RPMI8226 (cell line): ENCODE measurements around the gene CRELD2.

Experiments used
- DNase-seq: peaks from one replicate; pipeline ENCODE4 v3.0.0-alpha.2; 2015

The CRELD2 gene

GRCh38 chr22:49948116-49948957 lies 29.9 kb downstream of the CRELD2 start:
- no peak for DNase-seq

- no peak for DNase-seq
Observed at GRCh38 chr22:49948958-49949913, 30.8 kb downstream of the CRELD2 start.

GRCh38 chr22:49949914-49950292 lies 31.5 kb downstream of the CRELD2 start:
- DNase-seq = no peak

GRCh38 chr22:49950396-49950994 lies 32.1 kb downstream of the CRELD2 start:
- DNase-seq = no peak

- no peak for DNase-seq
Observed at GRCh38 chr22:49951000-49951677, 32.7 kb downstream of the CRELD2 start.

- DNase-seq = no peak
Observed at GRCh38 chr22:49951678-49951985, 33.2 kb downstream of the CRELD2 start.

- no peak for DNase-seq
Observed at GRCh38 chr22:49951986-49952896, 33.8 kb downstream of the CRELD2 start.

GRCh38 chr22:49953027-49953679 lies 34.7 kb downstream of the CRELD2 start:
- DNase-seq = no peak

GRCh38 chr22:49953680-49954344 lies 35.4 kb downstream of the CRELD2 start:
- DNase-seq = no peak

- no peak for DNase-seq
Observed at GRCh38 chr22:49954354-49954753, 35.9 kb downstream of the CRELD2 start.

GRCh38 chr22:49954991-49955580 lies 36.7 kb downstream of the CRELD2 start:
- DNase-seq = no peak

GRCh38 chr22:49955581-49956417 lies 37.4 kb downstream of the CRELD2 start:
- DNase-seq = no peak

- DNase-seq = no peak
Observed at GRCh38 chr22:49956418-49956770, 38.0 kb downstream of the CRELD2 start.

- DNase-seq = no peak
Observed at GRCh38 chr22:49956914-49957825, 38.7 kb downstream of the CRELD2 start.

- no peak for DNase-seq
Observed at GRCh38 chr22:49957826-49958365, 39.5 kb downstream of the CRELD2 start.

- DNase-seq = no peak
Observed at GRCh38 chr22:49958366-49958921, 40.0 kb downstream of the CRELD2 start.

GRCh38 chr22:49958931-49959781 lies 40.7 kb downstream of the CRELD2 start:
- DNase-seq = no peak
